H9 (cell line): ENCODE data around the gene ADIG. TPM values are rescaled to one million over a fixed set of nuclear protein-coding genes. Genes with fewer than 3 reads are reported as not detected.

Experiments used
- DNase-seq: peaks from one replicate; pipeline ENCODE4 v3.0.0-alpha.2; 2017
- H2AFZ ChIP-seq: one replicate; pipeline ENCODE4 v1.6.1; 2013; ENCODE audit warnings: mild to moderate bottlenecking, low read length, control low read depth, moderate library complexity
- H2AK5ac ChIP-seq: 2 replicates; pipeline ENCODE4 v1.6.1; 2013; ENCODE audit warnings: low read length, control low read depth, mixed read lengths; ENCODE audit not compliant: insufficient read length
- H2BK120ac ChIP-seq: one replicate; pipeline ENCODE4 v1.6.1; 2013; ENCODE audit warnings: low read depth, mild to moderate bottlenecking, low read length, control low read depth, inconsistent platforms; ENCODE audit not compliant: poor library complexity, severe bottlenecking
- H2BK12ac ChIP-seq: 2 replicates; pipeline ENCODE4 v1.6.1; 2013; ENCODE audit warnings: low read length, control low read depth, mixed read lengths, low read depth; ENCODE audit not compliant: insufficient read length
- H2BK15ac ChIP-seq: 2 replicates; pipeline ENCODE4 v1.6.1; 2013; ENCODE audit warnings: low read depth, low read length, control low read depth
- H2BK20ac ChIP-seq: one replicate; pipeline ENCODE4 v1.6.1; 2013; ENCODE audit warnings: low read depth, mild to moderate bottlenecking, low read length, control low read depth, inconsistent platforms; ENCODE audit not compliant: poor library complexity, severe bottlenecking
- H2BK5ac ChIP-seq: 2 replicates; pipeline ENCODE4 v1.6.1; 2013; ENCODE audit warnings: low read length, control low read depth, mixed read lengths; ENCODE audit not compliant: insufficient read length
- H3K14ac ChIP-seq: 2 replicates; pipeline ENCODE4 v1.6.1; 2013; ENCODE audit warnings: low read length, control low read depth; ENCODE audit not compliant: insufficient read depth
- H3K18ac ChIP-seq: 2 replicates; pipeline ENCODE4 v1.6.1; 2013; ENCODE audit warnings: low read depth, mild to moderate bottlenecking, mixed read lengths, low read length, control low read depth; ENCODE audit not compliant: insufficient read length
- H3K23ac ChIP-seq: 2 replicates; pipeline ENCODE4 v1.6.1; 2013; ENCODE audit warnings: low read length, control low read depth, mixed read lengths, low read depth; ENCODE audit not compliant: insufficient read length
- H3K23me2 ChIP-seq: 2 replicates; pipeline ENCODE4 v1.6.1; 2013; ENCODE audit warnings: low read depth, mild to moderate bottlenecking, mixed read lengths, low read length, control low read depth; ENCODE audit not compliant: insufficient read length, poor library complexity, severe bottlenecking
- H3K27ac ChIP-seq: 2 replicates; pipeline ENCODE4 v1.5.1; 2013; ENCODE audit warnings: low read length, control low read depth, mixed read lengths, low read depth; ENCODE audit not compliant: insufficient read length
- H3K27me3 ChIP-seq: 2 replicates; pipeline ENCODE4 v1.6.1; 2013; ENCODE audit warnings: low read length, control low read depth, inconsistent platforms; ENCODE audit not compliant: insufficient read depth
- H3K4ac ChIP-seq: 2 replicates; pipeline ENCODE4 v1.6.1; 2013; ENCODE audit warnings: low read depth, mild to moderate bottlenecking, control low read depth, inconsistent platforms, low read length, moderate library complexity
- H3K4me1 ChIP-seq: 2 replicates; pipeline ENCODE4 v1.6.1; 2013; ENCODE audit warnings: low read length, control low read depth, inconsistent platforms; ENCODE audit not compliant: insufficient read depth
- H3K4me2 ChIP-seq: 2 replicates; pipeline ENCODE4 v1.6.1; 2013; ENCODE audit warnings: low read length, control low read depth, mixed read lengths; ENCODE audit not compliant: insufficient read length, insufficient read depth
- H3K56ac ChIP-seq: 2 replicates; pipeline ENCODE4 v1.6.1; 2013; ENCODE audit warnings: low read depth, mild to moderate bottlenecking, mixed read lengths, low read length, control low read depth; ENCODE audit not compliant: insufficient read length
- H3K79me1 ChIP-seq: 2 replicates; pipeline ENCODE4 v1.6.1; 2013; ENCODE audit warnings: low read depth, mild to moderate bottlenecking, moderate library complexity, low read length, control low read depth, inconsistent platforms; ENCODE audit not compliant: insufficient read depth, poor library complexity, severe bottlenecking
- H3K79me2 ChIP-seq: 2 replicates; pipeline ENCODE4 v1.6.1; 2013; ENCODE audit warnings: low read length, control low read depth, inconsistent platforms; ENCODE audit not compliant: insufficient read depth
- H3K9ac ChIP-seq: 2 replicates; pipeline ENCODE4 v1.6.1; 2013; ENCODE audit warnings: low read length, control low read depth, mixed read lengths; ENCODE audit not compliant: insufficient read length; ENCODE audit errors: extremely low read depth
- H3K9me3 ChIP-seq: one replicate; pipeline ENCODE4 v1.6.1; 2013; ENCODE audit warnings: low read depth, low read length, inconsistent platforms; ENCODE audit not compliant: control insufficient read depth
- H3T11ph ChIP-seq: one replicate; pipeline ENCODE4 v1.6.1; 2013; ENCODE audit warnings: mild to moderate bottlenecking, low read length, control low read depth, inconsistent platforms
- H4K20me1 ChIP-seq: one replicate; pipeline ENCODE4 v1.6.1; 2013; ENCODE audit not compliant: control insufficient read depth, insufficient read length, insufficient read depth
- H4K5ac ChIP-seq: 2 replicates; pipeline ENCODE4 v1.6.1; 2013; ENCODE audit warnings: low read depth, mild to moderate bottlenecking, mixed read lengths, low read length, control low read depth; ENCODE audit not compliant: insufficient read length
- H4K8ac ChIP-seq: replicated peaks from 2 replicates; pipeline ENCODE4 v1.6.1; 2013; ENCODE audit warnings: low read length, control low read depth, mixed read lengths, low read depth; ENCODE audit not compliant: insufficient read length
- H4K91ac ChIP-seq: 2 replicates; pipeline ENCODE4 v1.6.1; 2013; ENCODE audit warnings: low read depth, mild to moderate bottlenecking, moderate library complexity, mixed read lengths, low read length, control low read depth; ENCODE audit not compliant: insufficient read length
- H3K27ac Mint-ChIP-seq, 3 experiments: 2 replicates in 2 of 3; 3 replicates in 1 of 3; pipeline ENCODE4 v1.8.0; 2020 to 2021; ENCODE audit warnings: mixed read lengths in 3 of 3, mild to moderate bottlenecking in 1 of 3, moderate library complexity in 1 of 3
- H3K27me3 Mint-ChIP-seq: 2 replicates; pipeline ENCODE4 v1.8.0; 2021; ENCODE audit warnings: low read depth, mild to moderate bottlenecking, moderate library complexity, mixed read lengths
- H3K36me3 Mint-ChIP-seq, 3 experiments: 2 replicates in 2 of 3; 3 replicates in 1 of 3; pipeline ENCODE4 v1.8.0; 2020 to 2021; ENCODE audit warnings: low read depth in 3 of 3, mixed read lengths in 3 of 3; ENCODE audit not compliant: insufficient read depth in 1 of 3
- H3K4me1 Mint-ChIP-seq, 2 experiments: 2 replicates each; pipeline ENCODE4 v1.8.0; 2020; ENCODE audit warnings: mixed read lengths in 2 of 2
- H3K4me3 Mint-ChIP-seq, 2 experiments: 2 replicates in 1 of 2; 3 replicates in 1 of 2; pipeline ENCODE4 v1.8.0; 2020 to 2021; ENCODE audit warnings: mild to moderate bottlenecking in 2 of 2, mixed read lengths in 2 of 2, moderate library complexity in 1 of 2
- H3K9me3 Mint-ChIP-seq, 2 experiments: 2 replicates in 1 of 2; 3 replicates in 1 of 2; pipeline ENCODE4 v1.8.0; 2020; ENCODE audit warnings: mild to moderate bottlenecking in 2 of 2, mixed read lengths in 2 of 2, moderate library complexity in 1 of 2
- WGBS: extraction: QIAGEN DNeasy Blood & Tissue Kit; methylation state at CpG from one replicate; pipeline ENCODE4 v1.1.7; 2013; ENCODE audit warnings: missing lambda C conversion rate, low lambda C conversion rate, mixed read lengths; ENCODE audit not compliant: insufficient read length; ENCODE audit errors: extremely low coverage; 5-methylcytosine and 5-hydroxymethylcytosine counted together
- total RNA-seq: library from RNA; stranded (reverse); gene quantifications from 2 replicates; pipeline ENCODE4 v1.2.1, GENCODE V29; 2021
- TF ChIP-seq, protein P1 (sequence below): fragments of 200-600 bp; sonication (generic); conservative IDR thresholded peaks from 3 replicates; pipeline ENCODE4 v1.8.0; 2021; ENCODE audit warnings: antibody characterized with exemption, mild to moderate bottlenecking

The ADIG gene
- total RNA-seq, 1 experiment from 2014 or later, result not detected

DNA sequence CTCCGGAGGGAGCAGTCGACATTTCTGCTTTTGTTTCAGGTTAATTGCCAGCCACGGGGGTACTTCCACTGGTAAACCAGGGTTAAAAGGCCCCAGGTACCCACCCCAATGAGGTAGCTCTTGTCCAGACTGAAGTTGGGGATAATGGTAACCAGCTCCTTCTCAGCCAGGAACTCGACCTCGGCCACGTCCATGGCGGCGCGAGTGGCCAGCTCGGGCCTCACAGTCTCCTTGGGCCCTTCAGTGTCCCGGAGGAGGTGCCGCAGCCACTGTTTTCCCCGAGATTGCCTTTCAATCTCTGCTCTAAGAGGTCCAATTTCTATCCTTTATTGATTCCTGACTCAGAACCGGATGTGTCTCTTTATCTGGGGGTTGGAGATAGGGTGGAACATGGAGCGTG, 34.3 kb downstream of the ADIG start:
- DNase-seq, result no peak
- Histone ChIP-seq H2BK120ac (no peak overlapping the region), H4K5ac (no peak overlapping the region), H2BK15ac (no peak overlapping the region), H3K4ac (no peak overlapping the region), H3K27ac (no peak overlapping the region), H3K4me1 (no peaks in the 10 kb centered on the region), H2BK20ac (no peak overlapping the region), H3T11ph (no peak overlapping the region), H3K4me2 (no peak overlapping the region), H3K79me2 (no peaks in the 10 kb centered on the region), H2AFZ (no peak overlapping the region), H3K79me1 (no peaks in the 10 kb centered on the region), H2BK12ac (no peak overlapping the region), H2BK5ac (no peak overlapping the region), H4K20me1 (no peaks in the 10 kb centered on the region), H2AK5ac (no peak overlapping the region), H3K23ac (no peak overlapping the region), H3K9me3 (no peaks in the 10 kb centered on the region), H4K91ac (no peak overlapping the region), H3K56ac (no peak overlapping the region), H3K27me3 (no peaks in the 10 kb centered on the region), H4K8ac (no peak overlapping the region), H3K9ac (no peak overlapping the region), H3K23me2 (no peaks in the 10 kb centered on the region), H3K18ac (no peak overlapping the region), H3K14ac (no peak overlapping the region)
- peaks cover 0 to 1% (median 0%) of the 10 kb centered on the region in 3 experiments; a peak in 1 of 7 replicates for H3K36me3 Mint-ChIP-seq
- TF ChIP-seq, protein P1, sequence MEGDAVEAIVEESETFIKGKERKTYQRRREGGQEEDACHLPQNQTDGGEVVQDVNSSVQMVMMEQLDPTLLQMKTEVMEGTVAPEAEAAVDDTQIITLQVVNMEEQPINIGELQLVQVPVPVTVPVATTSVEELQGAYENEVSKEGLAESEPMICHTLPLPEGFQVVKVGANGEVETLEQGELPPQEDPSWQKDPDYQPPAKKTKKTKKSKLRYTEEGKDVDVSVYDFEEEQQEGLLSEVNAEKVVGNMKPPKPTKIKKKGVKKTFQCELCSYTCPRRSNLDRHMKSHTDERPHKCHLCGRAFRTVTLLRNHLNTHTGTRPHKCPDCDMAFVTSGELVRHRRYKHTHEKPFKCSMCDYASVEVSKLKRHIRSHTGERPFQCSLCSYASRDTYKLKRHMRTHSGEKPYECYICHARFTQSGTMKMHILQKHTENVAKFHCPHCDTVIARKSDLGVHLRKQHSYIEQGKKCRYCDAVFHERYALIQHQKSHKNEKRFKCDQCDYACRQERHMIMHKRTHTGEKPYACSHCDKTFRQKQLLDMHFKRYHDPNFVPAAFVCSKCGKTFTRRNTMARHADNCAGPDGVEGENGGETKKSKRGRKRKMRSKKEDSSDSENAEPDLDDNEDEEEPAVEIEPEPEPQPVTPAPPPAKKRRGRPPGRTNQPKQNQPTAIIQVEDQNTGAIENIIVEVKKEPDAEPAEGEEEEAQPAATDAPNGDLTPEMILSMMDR, result no peak
- H3K27me3 Mint-ChIP-seq, result no peaks in the 10 kb centered on the region; the same call in none of the 2 replicates
- H3K9me3 Mint-ChIP-seq, result no peaks in the 10 kb centered on the region
- H3K4me1 Mint-ChIP-seq, result peaks cover 10 to 13% of the 10 kb centered on the region in 2 experiments
- H3K4me3 Mint-ChIP-seq, result no peak overlapping the region
- no peak overlapping the region for H3K27ac Mint-ChIP-seq
- WGBS, result no CpG with 5 or more reads among the region's 15 CpGs
